Keratinocyte (primary cell): ENCODE results near the gene OR2H2. TPM values are rescaled to one million over a fixed set of nuclear protein-coding genes. Genes with fewer than 3 reads are reported as not detected.

ENCODE experiments used
- DNase-seq: peaks from one replicate; pipeline ENCODE4 v3.0.0-alpha.2; 2011; ENCODE audit warnings: low read depth, missing footprints, low spot score
- FAIRE-seq: peaks from 2 replicates; lab custom pipeline; 2011; peaks lifted over from hg19 to GRCh38; lab: Jason Lieb, UNC
- H2AFZ ChIP-seq: 2 replicates; pipeline ENCODE4 v1.6.0; 2012; ENCODE audit warnings: low read length, control low read depth, inconsistent platforms; ENCODE audit not compliant: control insufficient read depth
- H3K27ac ChIP-seq: 2 replicates; pipeline ENCODE4 v1.5.1; 2011; ENCODE audit warnings: low read length; ENCODE audit not compliant: control insufficient read depth, insufficient read depth
- H3K27me3 ChIP-seq: 3 replicates; pipeline ENCODE4 v1.6.0; 2011; ENCODE audit warnings: low read length; ENCODE audit not compliant: control insufficient read depth, insufficient read depth; ENCODE audit errors: extremely low read depth
- H3K36me3 ChIP-seq, 2 experiments: 2 replicates in 1 of 2; 3 replicates in 1 of 2; pipeline ENCODE4 v1.5.1; 2011; ENCODE audit warnings: low read length in 2 of 2, mild to moderate bottlenecking in 1 of 2; ENCODE audit not compliant: control insufficient read depth in 2 of 2, insufficient read depth in 2 of 2; ENCODE audit errors: extremely low read depth in 1 of 2
- H3K4me1 ChIP-seq: 3 replicates; pipeline ENCODE4 v1.5.1; 2011; ENCODE audit warnings: low read length; ENCODE audit not compliant: control insufficient read depth, insufficient read depth; ENCODE audit errors: extremely low read depth
- H3K4me2 ChIP-seq: 3 replicates; pipeline ENCODE4 v1.6.0; 2011; ENCODE audit warnings: low read depth, low read length; ENCODE audit not compliant: control insufficient read depth, insufficient read depth; ENCODE audit errors: extremely low read depth
- H3K4me3 ChIP-seq, 3 experiments: fragments of 200-600 bp in 1 of 3; sonication (generic) in 1 of 3; 2 replicates in 2 of 3; 3 replicates in 1 of 3; pipeline ENCODE4 v1.5.1; 2011 to 2016; ENCODE audit warnings: low read length in 3 of 3, mild to moderate bottlenecking in 3 of 3, control low read depth in 2 of 3, inconsistent platforms in 1 of 3, low read depth in 1 of 3, mixed read lengths in 1 of 3, mixed run types in 1 of 3, moderate library complexity in 1 of 3; ENCODE audit not compliant: control insufficient read depth in 2 of 3, insufficient read depth in 2 of 3; ENCODE audit errors: extremely low read depth in 1 of 3
- H3K79me2 ChIP-seq: 2 replicates; pipeline ENCODE4 v1.6.0; 2012; ENCODE audit warnings: low read length; ENCODE audit not compliant: control insufficient read depth, insufficient read depth
- H3K9ac ChIP-seq: 3 replicates; pipeline ENCODE4 v1.6.0; 2011; ENCODE audit warnings: low read length; ENCODE audit not compliant: control insufficient read depth, insufficient read depth; ENCODE audit errors: extremely low read depth
- H3K9me1 ChIP-seq: 3 replicates; pipeline ENCODE4 v1.6.0; 2011; ENCODE audit warnings: low read length; ENCODE audit not compliant: control insufficient read depth, insufficient read depth; ENCODE audit errors: extremely low read depth
- H3K9me3 ChIP-seq: 2 replicates; pipeline ENCODE4 v1.5.1; 2012; ENCODE audit warnings: low read depth, low read length; ENCODE audit not compliant: control insufficient read depth
- H4K20me1 ChIP-seq: 3 replicates; pipeline ENCODE4 v1.6.0; 2011; ENCODE audit warnings: low read length; ENCODE audit not compliant: control insufficient read depth, insufficient read depth; ENCODE audit errors: extremely low read depth
- EZH2 ChIP-seq: IDR thresholded peaks from one replicate; pipeline ENCODE4 v1.6.1; 2012; ENCODE audit warnings: inconsistent platforms, mild to moderate bottlenecking, low read length, moderate library complexity
- dilution Hi-C: fragments of 300-500 bp; cut with MboI; formaldehyde crosslinking; loops from one replicate; pipeline ENCODE4 v1.7.0; 2020; ENCODE audit warnings: low sequenced_read_pairs; ENCODE audit not compliant: extremely low pct_ligation_motif_present
- polyA plus RNA-seq, 5 experiments: library from polyadenylated mRNA; depleted of rRNA in 3 of 5; stranded (reverse) in 3 of 5; stranded (forward) in 1 of 5; unstranded in 1 of 5; fragments of >200 nt; gene quantifications; 1 replicate in 1 of 5; 2 replicates in 3 of 5; 3 replicates in 1 of 5; pipeline versions ENCODE4 v1.2.1 to v1.2.3, GENCODE V29; 2011 to 2012; ENCODE audit warnings: missing spikeins in 2 of 5, low read depth in 1 of 5, low replicate concordance in 1 of 5
- TF ChIP-seq, protein P1 (sequence below), 3 experiments: IDR thresholded peaks in 1 of 3; conservative IDR thresholded peaks in 1 of 3; optimal IDR thresholded peaks in 1 of 3; 2 replicates in 2 of 3; 3 replicates in 1 of 3; pipeline versions ENCODE3 to v1.5.1; 2011; ENCODE audit warnings: low read length in 3 of 3, mild to moderate bottlenecking in 3 of 3, moderate library complexity in 2 of 3, control low read depth in 1 of 3, inconsistent platforms in 1 of 3; ENCODE audit not compliant: insufficient read depth in 2 of 3; ENCODE audit errors: extremely low read depth in 1 of 3

Gene OR2H2
- polyA plus RNA-seq, 1 donor (not counting 4 experiments of a cell fraction or from before 2014, with no cell fraction given) = not detected

DNA sequence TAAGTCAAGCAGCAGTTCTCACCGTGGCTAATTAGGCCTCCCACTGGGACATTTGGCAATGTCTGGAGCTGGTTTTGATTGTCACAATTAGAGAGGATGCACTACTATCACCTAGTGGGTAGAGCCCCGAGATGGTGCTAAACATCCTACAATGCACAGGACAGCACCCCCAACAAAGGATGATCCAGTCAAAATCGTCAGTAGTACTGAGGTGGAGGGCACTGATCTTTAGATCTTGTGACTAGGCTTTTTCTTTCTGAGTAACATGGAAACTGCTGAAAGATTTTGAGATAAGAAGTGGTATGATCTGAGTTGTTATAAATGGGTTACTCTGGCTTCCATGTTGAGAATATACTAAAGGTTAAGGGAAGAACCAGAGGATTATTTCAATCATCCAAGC, 37.3 kb upstream of the OR2H2 start:
- Histone ChIP-seq H3K36me3 (no peaks in the 10 kb centered on the region), H3K9me1 (no peaks in the 10 kb centered on the region), H3K27ac (no peak overlapping the region), H4K20me1 (no peaks in the 10 kb centered on the region), H3K4me3 (no peak overlapping the region), H3K27me3 (peaks cover under 1% of the 10 kb centered on the region), H3K4me1 (no peaks in the 10 kb centered on the region), H3K4me2 (no peak overlapping the region), H3K9me3 (no peaks in the 10 kb centered on the region), H3K9ac (no peak overlapping the region), H3K79me2 (no peaks in the 10 kb centered on the region), H2AFZ (no peak overlapping the region)
- DNase-seq = no peak
- no peak for FAIRE-seq
- dilution Hi-C loops = no loop called here
- TF ChIP-seq, protein P1, sequence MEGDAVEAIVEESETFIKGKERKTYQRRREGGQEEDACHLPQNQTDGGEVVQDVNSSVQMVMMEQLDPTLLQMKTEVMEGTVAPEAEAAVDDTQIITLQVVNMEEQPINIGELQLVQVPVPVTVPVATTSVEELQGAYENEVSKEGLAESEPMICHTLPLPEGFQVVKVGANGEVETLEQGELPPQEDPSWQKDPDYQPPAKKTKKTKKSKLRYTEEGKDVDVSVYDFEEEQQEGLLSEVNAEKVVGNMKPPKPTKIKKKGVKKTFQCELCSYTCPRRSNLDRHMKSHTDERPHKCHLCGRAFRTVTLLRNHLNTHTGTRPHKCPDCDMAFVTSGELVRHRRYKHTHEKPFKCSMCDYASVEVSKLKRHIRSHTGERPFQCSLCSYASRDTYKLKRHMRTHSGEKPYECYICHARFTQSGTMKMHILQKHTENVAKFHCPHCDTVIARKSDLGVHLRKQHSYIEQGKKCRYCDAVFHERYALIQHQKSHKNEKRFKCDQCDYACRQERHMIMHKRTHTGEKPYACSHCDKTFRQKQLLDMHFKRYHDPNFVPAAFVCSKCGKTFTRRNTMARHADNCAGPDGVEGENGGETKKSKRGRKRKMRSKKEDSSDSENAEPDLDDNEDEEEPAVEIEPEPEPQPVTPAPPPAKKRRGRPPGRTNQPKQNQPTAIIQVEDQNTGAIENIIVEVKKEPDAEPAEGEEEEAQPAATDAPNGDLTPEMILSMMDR (optimal IDR thresholded peaks at IDR 0.05 in 1 of 3, IDR thresholded peaks at IDR 0.05 in 1 of 3, conservative IDR thresholded peaks at IDR 0.05 in 1 of 3; ENCODE audit: extremely low read depth in 1 of 3, insufficient read depth in 2 of 3, low read length in 3 of 3) = no peak
- no peak for TF ChIP-seq EZH2

DNA sequence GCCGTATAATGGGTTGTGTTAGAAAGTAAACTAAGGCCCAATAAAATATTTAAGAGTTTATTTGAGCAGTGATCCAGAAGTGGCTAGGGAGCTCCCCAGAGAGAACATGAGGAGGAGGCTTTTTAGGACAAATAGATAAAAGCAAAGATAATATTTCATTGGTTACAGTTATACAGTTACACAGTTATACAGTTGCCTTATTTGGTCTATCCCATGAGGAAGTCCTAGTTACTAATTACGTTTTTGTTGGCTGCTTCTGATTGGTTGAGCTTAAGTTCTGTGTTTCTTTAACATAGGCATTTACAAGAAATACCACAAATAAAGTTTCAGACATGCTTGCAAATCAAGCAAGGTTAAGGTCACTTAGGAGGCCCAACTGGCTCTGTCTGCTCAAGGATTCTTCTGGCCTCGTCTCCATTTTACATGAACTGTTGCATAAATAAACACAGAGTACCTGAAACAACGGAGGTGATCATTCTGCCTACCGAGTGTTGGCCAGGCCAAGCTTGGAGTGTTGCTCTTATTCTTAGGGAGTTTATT, 32.3 kb upstream of the OR2H2 start:
- Histone ChIP-seq H2AFZ (no peak overlapping the region), H3K4me1 (peaks cover 3% of the 10 kb centered on the region), H3K4me3 (no peak overlapping the region), H3K27me3 (peaks cover 26% of the 10 kb centered on the region), H3K27ac (no peak overlapping the region), H3K9me1 (no peaks in the 10 kb centered on the region), H4K20me1 (no peaks in the 10 kb centered on the region), H3K79me2 (no peaks in the 10 kb centered on the region), H3K9ac (no peak overlapping the region), H3K4me2 (peak overlapping the region; percentile 65), H3K36me3 (no peaks in the 10 kb centered on the region), H3K9me3 (no peaks in the 10 kb centered on the region)
- dilution Hi-C loops = no loop called here
- FAIRE-seq = no peak
- no peak for DNase-seq
- TF ChIP-seq, protein P1 (optimal IDR thresholded peaks at IDR 0.05 in 1 of 3, IDR thresholded peaks at IDR 0.05 in 1 of 3, conservative IDR thresholded peaks at IDR 0.05 in 1 of 3; ENCODE audit: extremely low read depth in 1 of 3, insufficient read depth in 2 of 3, low read length in 3 of 3) = no peak
- TF ChIP-seq EZH2 = no peak
